Activated T-helper 1 cell treated with anti-CD3 and anti-CD28 coated beads, Interleukin-2, amount 50 U/mL, for 16 hours (primary cell): ENCODE measurements around the gene MROH2A.
"Not testable (repeated sequence)": the region's sequence is repeated elsewhere in the genome, so short reads cannot be mapped to it uniquely, and the experiment has no call there.

Source experiments
- DNase-seq, 2 donors: peaks; one replicate each; pipeline ENCODE4 v3.0.0-alpha.2; 2020; ENCODE audit warnings: low read depth in 1 of 2, low spot score in 1 of 2

The MROH2A gene

DNA sequence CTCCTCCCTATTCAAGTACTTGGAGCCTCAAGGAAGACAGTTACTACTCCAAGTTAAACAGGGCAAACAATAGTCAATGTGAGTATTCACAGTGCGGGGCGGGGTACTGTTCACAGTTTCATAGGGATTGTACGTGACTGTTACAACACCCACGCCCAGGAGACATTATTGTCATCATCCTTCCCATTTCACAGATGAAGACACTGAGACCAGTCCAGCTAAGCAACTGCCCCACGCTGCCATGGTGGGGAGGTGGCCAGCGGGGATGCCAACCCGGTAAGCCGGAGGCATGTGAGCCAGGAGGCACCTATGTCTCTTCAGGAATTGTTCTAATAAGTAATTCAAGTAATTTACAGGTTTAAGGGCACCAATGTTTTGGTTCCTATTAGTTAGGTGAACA, 75.2 kb downstream of the MROH2A start:
- DNase-seq, result no peak

- DNase-seq, result no peak
These were observed 75.7 kb downstream of the MROH2A start for GRCh38 chr2:233853883-233854240.

DNA sequence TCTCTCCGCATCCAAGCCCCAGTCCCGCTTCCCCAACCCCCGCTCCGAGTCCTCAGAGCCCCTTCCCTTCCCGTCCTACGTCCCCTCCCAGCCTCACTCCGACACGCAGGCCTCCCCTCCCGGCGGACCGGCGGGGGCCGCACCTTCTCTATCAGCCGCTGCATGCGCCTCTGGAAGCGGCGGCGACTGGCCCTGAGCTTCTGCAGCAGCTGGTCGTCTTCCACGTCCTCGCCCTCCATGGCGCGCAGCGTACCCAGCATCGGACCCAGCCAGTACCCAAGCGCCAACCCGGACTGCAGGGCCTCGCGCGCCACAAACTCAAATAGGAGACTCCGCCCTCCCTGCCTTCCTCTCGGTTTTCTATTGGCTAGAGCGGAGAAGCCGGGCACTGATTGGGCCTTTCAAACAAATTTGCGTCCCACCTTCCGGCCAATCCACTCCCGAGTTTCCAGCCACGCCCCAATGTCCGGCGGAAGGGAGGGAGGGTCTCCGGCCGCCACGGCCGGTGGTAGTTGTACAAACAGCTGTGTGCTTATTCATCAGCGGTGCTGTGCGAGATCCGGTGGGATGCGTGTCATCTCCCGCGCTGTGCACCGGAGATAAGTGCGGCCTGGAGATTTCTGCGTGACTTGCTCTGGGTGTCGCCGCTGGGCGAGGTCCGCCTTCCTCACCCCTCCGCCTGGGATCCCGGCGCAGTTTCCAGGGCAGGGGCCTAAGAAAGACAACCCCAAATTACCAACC, 76.3 kb downstream of the MROH2A start, which contains the start of gene HJURP:
TSS of gene HJURP (minus strand) at position 295 of the 741 bp plus-strand sequence. CDS start at position 260, 35 bp downstream.
- peak; percentile 77 to 83 for DNase-seq

- no peak for DNase-seq
These were observed 77.2 kb downstream of the MROH2A start for GRCh38 chr2:233855345-233855744.

DNA sequence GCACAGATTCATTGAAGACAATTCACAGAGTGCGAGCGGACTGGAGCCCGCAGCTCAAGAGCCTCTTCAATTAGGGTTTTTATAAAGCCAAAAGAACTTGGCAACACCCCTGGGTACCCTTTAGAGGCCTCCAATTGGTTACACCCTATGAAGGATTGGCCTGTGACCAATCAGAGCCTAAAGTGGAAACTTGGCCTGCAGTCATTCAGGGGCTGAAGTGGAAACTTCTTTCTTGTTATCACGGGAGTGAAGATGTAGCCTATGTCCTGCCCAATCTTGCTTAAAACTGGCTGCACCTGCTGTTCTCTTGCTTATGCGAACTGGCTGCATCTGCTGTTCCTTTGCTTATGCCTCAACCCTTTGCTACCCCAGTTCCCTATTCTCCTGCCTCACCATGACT, 78.1 kb downstream of the MROH2A start:
- DNase-seq, result no peak

DNA sequence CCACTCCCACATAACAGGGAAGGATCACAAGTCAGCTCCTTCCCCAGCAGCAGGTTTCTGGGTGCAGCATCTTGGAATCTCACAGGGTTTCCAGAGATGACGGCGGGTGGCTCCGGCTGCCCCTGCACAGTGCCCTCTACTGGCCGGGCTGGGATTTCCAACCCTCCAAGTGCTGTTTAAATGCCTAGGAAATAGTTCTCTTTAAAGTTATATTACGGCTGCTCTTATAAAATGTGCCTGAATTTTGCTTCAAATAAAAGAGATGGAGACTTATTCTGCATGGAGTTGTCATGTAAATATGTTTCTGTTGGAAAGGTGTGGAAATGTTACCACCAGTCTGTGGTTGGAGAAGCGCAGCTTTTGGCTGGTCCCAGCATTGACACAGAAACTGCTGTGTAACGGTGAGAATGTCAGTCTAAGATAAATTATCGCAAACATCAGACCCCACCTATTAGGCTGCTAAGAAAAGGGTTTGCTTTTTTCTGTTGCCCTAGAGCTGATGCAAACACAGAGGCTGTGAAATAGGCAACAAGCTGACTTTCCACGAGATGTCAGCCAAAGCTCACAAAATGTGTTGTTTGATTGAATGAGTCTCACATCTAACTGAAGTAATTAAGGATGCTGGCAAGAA, 79.5 kb downstream of the MROH2A start:
- peak in 1 of 2 donors; percentile 31 for DNase-seq

DNA sequence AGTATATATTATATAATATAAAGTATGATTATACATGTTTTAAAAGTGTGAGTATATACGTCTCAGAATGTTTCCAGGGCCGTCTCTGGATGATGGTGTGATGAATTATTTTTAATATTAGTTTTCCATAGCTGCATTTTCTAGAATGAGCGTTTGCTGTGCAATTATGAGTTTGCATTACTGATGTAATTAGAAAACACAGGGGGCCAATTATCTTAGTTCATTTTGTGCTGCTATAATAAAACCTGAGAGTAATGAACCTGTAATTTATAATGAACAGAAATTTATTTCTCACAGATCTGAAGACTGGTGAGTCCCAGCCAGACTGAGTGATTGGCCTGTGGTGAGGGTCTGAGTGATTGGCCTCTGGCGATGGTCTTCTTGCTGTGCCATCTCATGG, 80.2 kb downstream of the MROH2A start:
- no peak for DNase-seq

DNA sequence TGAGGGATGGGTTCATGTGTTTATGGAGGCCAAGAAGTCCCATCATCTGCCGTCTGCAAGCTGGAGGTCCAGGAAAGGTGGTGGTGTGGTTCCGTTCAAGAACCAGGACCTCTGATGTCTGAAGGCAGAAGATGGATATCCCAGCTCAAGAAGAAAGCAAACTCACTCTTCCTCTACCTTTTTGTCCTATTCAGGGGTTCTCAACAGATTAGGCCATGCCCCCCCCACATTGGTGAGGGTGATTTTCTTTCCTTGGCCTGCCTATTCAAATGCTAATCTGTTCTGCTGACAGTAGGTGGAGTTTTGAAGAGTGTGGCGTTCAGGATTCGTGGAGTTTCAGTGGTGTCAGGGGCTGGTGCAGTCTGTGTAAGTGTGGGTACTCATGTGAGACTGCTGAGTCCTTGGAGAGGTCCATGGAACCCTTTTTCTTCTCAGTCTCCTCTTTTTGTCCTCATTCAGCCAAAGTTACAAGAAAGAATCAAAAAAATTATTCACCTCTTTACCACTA, 84.2 kb downstream of the MROH2A start:
- DNase-seq, result no peak

DNA sequence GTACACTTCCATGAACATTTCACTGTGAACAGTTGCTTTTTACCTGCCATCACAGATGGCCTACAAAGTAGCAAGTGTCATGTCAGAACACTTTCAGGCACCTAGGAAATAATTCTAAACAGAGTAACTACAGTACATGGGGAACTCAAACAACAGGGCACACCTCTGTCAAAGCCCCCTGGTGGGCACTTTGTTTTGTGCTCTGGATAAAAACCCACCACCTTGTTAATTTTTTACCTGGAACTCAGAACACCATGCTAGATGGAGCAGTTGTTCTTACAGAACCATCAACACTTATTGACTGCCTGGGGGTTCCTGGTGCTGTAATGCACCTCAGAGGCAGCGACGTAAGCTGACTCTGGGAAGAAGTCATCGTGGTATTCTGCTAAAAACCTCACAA, 87.7 kb downstream of the MROH2A start:
- DNase-seq, result no peak

GRCh38 chr2:233866479-233866878, 88.3 kb downstream of the MROH2A start:
- DNase-seq, result no peak

GRCh38 chr2:233867993-233868532, 89.9 kb downstream of the MROH2A start, which contains the start of gene MSL3B:
Gene MSL3B (minus strand): TSS chr2:233868386.
- peak; percentile 25 to 38 for DNase-seq

DNA sequence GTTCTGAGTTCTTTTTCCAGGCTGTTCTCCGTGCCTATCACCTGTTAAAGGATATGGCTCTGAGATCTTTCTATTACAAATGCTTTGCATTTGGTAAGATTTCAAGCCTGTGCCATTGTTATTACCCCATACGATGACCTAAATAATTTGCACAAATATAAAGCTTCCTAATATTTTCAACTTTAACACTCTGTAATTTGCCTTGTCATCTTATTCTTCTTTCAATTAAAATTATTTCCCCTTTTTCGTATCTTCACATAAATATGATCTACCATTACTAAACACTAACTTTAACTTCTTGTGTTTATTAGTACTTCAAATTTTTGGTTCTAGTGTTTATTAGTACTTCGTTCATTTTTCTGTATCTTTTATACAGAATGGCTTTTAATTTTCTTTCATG, 93.3 kb downstream of the MROH2A start:
- no peak for DNase-seq

GRCh38 chr2:233872125-233872524, 94.0 kb downstream of the MROH2A start:
- not testable (repeated sequence) for DNase-seq

DNA sequence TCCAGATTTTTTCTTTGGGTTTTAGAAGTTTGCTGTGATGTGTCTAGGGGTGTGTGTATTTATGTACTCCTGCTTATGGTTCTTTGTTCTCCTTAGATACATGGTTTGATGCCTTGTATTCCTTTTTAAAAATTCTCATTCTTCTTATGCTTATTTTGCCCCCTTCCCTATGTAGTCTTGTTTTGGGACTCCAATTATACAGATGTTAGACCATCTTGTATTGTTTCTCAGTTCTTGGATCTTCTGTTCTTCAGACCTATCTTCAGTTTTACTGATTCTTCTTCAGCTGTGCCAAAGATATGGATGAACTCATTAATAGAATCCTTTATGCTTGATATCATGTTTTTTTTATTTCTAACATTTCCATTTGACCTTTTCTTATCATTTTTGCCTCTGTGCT, 104.2 kb downstream of the MROH2A start:
- no peak for DNase-seq
